Measurements from ENCODE around the gene SMIM14.
"Not testable (repeated sequence)": the region's sequence is repeated elsewhere in the genome, so short reads cannot be mapped to it uniquely, and the experiment has no call there.

Gene SMIM14

DNA sequence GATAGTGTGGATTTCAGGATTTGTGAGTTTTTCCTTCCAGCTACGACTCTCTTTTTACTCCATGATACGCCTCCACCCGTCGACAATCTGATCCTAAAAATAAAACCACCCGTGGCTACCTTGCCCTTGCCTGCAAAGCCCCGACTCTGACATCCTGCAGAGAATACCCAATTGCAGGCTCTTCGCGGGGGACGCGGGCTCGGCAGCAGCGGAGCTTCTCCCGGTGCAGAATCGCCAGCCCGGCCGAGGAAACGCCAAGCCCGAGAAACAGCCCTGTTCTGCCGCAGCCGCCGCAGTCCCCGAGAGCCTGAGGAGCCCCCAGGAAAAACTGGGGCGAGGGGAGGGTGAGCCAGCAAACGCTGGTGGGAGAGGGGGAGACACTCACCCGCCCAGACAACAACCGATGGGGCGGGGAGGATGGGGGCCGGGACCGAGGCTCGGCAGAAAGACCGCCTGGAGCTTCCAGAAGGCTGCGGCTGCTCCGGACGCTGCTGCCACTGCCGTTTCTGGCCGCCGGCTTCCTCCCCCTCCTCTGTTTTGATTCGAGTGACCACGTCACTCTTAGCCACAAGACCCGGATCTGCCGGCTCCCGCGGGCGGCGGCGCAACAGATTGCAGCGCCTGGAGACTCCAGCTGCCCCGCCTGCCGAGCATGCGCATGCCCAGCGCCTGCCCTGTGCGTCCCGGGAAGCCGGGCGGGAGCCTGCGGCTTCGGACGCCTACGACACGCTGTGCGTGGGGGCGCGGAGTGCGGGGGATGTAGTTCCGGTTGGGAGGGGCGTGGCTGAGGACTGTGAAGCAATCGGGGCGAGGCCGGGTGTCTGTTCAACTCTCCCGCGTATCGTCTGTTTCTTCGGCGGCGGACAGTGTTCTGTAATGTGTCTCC is at the start of gene SMIM14:
Gene SMIM14 (minus strand): TSS at position 512 of the 886 bp plus-strand sequence. CDS start 33,720 bp downstream, outside the sequence.
- DNase-seq (ENCODE audit: low spot score), result peak; percentile 91
- TF ChIP-seq, protein P1, sequence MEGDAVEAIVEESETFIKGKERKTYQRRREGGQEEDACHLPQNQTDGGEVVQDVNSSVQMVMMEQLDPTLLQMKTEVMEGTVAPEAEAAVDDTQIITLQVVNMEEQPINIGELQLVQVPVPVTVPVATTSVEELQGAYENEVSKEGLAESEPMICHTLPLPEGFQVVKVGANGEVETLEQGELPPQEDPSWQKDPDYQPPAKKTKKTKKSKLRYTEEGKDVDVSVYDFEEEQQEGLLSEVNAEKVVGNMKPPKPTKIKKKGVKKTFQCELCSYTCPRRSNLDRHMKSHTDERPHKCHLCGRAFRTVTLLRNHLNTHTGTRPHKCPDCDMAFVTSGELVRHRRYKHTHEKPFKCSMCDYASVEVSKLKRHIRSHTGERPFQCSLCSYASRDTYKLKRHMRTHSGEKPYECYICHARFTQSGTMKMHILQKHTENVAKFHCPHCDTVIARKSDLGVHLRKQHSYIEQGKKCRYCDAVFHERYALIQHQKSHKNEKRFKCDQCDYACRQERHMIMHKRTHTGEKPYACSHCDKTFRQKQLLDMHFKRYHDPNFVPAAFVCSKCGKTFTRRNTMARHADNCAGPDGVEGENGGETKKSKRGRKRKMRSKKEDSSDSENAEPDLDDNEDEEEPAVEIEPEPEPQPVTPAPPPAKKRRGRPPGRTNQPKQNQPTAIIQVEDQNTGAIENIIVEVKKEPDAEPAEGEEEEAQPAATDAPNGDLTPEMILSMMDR (IDR thresholded peaks at IDR 0.05; ENCODE audit: borderline replicate concordance, control extremely low read depth, extremely low read depth, insufficient read depth, missing control alignments), result no peak
- in situ Hi-C loops (cut with MboI; ENCODE audit: low sequenced_read_pairs, unreplicated experiment), result no loop called here

DNA sequence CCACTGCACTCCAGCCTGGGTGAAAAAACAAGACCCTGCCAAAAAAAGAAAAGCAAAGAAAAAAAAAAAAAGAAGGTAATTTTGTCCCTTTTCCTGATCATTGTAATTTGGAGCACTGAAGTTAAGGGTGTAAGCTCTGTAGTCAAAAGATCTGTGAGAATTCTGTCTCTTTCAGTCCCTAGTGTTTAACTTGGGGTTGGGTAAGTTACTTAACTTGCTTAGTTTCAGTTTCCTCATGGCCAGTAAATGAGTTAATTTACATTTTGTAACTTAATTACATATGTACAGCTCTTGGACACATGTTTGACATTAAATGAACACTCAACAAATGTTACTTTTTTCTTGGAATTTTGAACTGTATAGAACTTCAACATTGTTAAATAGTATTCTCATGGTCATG is 48.3 kb upstream of the SMIM14 start:
- in situ Hi-C loops (cut with MboI; ENCODE audit: low sequenced_read_pairs, unreplicated experiment), result no loop called here
- TF ChIP-seq, protein P1 (IDR thresholded peaks at IDR 0.05; ENCODE audit: borderline replicate concordance, control extremely low read depth, extremely low read depth, insufficient read depth, missing control alignments), result no peak
- DNase-seq (ENCODE audit: low spot score), result peak; percentile 36

DNA sequence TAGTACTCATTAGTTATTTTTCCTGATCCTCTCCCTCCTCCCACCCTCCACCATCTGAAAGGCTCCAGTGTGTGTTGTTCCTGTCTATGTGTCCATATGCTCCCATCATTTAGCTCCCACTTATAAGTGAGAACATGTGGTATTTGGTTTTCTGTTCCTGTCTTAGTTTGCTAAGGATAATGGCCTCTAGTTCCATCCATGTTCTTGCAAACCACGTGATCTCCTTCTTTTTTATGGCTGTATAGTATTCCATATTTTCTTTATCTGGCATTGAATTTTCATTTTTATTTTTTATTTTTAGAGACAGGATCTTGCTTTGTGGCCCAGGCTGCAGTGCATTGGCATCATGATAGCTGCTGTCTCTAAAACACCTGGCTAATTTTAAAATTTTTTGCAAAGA is 47.3 kb upstream of the SMIM14 start:
- in situ Hi-C loops (cut with MboI; ENCODE audit: low sequenced_read_pairs, unreplicated experiment), result no loop called here
- TF ChIP-seq, protein P1 (IDR thresholded peaks at IDR 0.05; ENCODE audit: borderline replicate concordance, control extremely low read depth, extremely low read depth, insufficient read depth, missing control alignments), result no peak
- no peak for DNase-seq (ENCODE audit: low spot score)

DNA sequence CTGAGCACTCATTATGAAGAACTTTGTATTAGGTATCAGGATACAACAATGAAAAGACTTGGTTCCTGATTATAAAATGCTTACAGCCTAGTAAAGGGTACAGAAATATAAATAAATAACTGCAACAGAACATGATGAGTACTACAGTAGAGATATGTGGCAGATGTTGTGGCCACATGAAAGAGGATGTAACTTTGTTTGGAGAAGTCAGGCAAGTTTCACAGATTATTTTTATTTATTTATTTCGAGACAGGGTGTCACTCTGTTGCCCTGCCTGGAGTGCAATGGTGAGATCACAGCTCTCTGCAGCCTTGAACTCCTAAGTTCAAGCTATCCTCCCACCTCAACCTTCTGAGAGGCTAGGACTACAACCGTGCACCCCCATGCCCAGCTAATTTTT is 43.5 kb upstream of the SMIM14 start:
- peak; percentile 60 for DNase-seq (ENCODE audit: low spot score)
- in situ Hi-C loops (cut with MboI; ENCODE audit: low sequenced_read_pairs, unreplicated experiment), result no loop called here

DNA sequence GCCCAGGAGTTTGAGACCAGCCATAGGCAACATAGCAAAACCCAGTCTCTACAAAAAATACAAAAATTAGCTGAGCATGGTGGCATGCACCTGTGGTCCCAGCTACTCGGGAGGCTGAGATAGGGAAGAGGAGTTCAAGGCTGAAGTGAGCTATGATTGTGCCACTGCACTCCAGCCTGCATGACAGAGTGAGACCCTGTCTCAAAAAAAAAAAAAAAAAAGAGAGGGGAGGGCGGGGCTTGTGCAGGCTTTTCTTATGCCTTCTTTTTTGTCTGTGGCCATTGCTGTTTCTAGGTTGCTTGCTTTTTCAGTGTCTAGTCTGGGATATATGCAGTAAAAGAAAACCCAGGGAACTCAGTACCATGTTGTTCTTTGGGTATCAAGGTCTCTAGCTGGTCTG is 42.3 kb upstream of the SMIM14 start:
- in situ Hi-C loops (cut with MboI; ENCODE audit: low sequenced_read_pairs, unreplicated experiment); DNase-seq (ENCODE audit: low spot score): not testable (repeated sequence)

More for the DNA sequence above, 43.5 kb upstream of the SMIM14 start:
- TF ChIP-seq, protein P1 (IDR thresholded peaks at IDR 0.05; ENCODE audit: borderline replicate concordance, control extremely low read depth, extremely low read depth, insufficient read depth, missing control alignments), result no peak

DNA sequence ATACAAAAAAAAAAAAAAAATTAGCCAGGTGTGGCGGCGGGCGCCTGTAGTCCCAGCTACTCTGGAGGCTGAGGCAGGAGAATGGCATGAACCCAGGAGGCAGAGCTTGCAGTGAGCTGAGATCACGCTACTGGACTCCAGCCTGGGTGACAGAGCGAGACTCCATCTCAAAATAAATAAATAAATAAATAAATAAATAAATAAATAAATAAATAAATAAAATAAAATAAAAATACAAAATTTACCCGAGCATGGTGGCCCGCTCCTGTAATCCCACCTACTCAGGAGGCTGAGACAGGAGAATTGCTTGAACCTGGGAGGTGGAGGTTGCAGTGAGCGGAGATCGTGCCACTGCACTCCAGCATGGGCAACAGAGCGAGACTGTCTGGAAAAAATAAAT is 37.0 kb upstream of the SMIM14 start:
- in situ Hi-C loops (cut with MboI; ENCODE audit: low sequenced_read_pairs, unreplicated experiment); DNase-seq (ENCODE audit: low spot score): not testable (repeated sequence)

DNA sequence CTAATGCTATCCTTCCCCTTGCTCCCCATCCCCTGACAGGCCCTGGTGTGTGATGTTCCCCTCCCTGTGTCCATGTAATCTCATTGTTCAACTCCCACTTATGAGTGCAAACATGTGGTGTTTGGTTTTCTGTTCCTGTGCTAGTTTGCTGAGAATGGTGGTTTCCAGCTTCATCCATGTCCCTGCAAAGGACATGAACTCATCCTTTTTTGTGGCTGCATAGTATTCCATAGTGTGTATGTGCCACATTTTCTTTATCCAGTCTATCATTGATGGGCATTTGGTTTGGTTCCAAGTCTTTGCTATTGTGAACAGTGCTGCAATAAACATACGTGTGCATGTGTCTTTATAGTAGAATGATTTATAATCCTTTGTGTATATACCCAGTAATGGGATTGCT is 31.6 kb upstream of the SMIM14 start:
- in situ Hi-C loops (cut with MboI; ENCODE audit: low sequenced_read_pairs, unreplicated experiment); DNase-seq (ENCODE audit: low spot score): not testable (repeated sequence)

DNA sequence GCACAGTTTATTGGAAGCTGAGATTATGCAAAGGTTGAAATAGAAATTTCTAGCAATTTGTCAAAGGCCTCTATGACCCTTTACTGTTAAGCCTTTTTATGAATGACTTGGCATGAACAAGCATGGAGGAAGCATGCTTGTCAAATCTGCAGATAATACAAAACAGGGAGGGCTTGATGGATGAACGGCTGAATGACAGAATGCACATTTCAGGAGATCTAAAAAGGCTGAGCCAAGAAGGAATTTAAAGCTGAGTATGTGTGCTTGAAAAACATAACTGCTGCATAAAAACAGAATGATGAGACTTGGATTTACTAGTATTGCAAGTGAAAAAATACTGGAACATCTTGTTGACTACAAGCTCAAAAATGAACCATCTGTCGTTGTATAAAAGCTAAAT is 30.2 kb upstream of the SMIM14 start:
- DNase-seq (ENCODE audit: low spot score), result no peak
- in situ Hi-C loops (cut with MboI; ENCODE audit: low sequenced_read_pairs, unreplicated experiment), result no loop called here
- TF ChIP-seq, protein P1 (IDR thresholded peaks at IDR 0.05; ENCODE audit: borderline replicate concordance, control extremely low read depth, extremely low read depth, insufficient read depth, missing control alignments), result no peak
